GM10248 (cell line): Measurements from ENCODE around the gene AK9.
"Not testable (repeated sequence)": the region's sequence is repeated elsewhere in the genome, so short reads cannot be mapped to it uniquely, and the experiment has no call there.

Source experiments
- CTCF ChIA-PET: fragments of 300-600 bp; sonication (Branson Sonifier 250); formaldehyde crosslinking; extraction: SDS; loops from one replicate; lab custom pipeline; 2021; ENCODE audit warnings: antibody characterized with exemption; lab: Yijun Ruan, JAX
- POLR2A ChIA-PET: fragments of 350-650 bp; sonication (Branson Sonifier 250); formaldehyde crosslinking; extraction: SDS; loops from one replicate; lab custom pipeline; 2020; ENCODE audit warnings: antibody characterized with exemption; lab: Yijun Ruan, JAX
- DNase-seq: peaks from one replicate; pipeline ENCODE4 v3.0.0; 2012; ENCODE audit errors: extremely low spot score
- CTCF ChIP-seq: IDR thresholded peaks from 2 replicates; pipeline ENCODE4 v1.5.1; 2012; ENCODE audit warnings: mild to moderate bottlenecking, low read depth; ENCODE audit errors: extremely low read depth, missing control alignments, control extremely low read depth

The AK9 gene

DNA sequence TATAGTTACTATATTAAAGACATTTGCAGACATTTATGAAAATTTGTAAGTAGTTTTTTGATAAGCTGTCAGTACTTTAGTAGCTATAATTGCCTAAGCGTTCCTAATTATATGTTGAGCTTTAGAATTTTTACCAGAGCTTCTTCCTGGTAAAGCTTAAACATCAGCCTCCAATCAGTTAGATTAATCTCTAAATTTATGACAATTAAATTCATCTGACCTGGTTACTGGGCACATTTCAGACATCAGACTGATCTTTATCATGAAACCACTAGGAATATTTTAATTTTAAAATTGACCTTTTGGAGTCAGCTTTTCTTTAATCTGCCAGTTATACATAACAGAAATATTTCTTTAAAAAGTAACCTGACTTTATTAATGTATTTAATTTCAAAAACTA, 23.6 kb upstream of the AK9 start:
- TF ChIP-seq CTCF: no peak
- CTCF ChIA-PET: interaction anchor here (0.6 to 6.3 kb wide), 4 partner anchors 10 to 325 kb away, joined by 3 to 43 read pairs (median 16); no protein-coding TSS in a partner anchor
- no peak for DNase-seq
- POLR2A ChIA-PET: no interaction called here

DNA sequence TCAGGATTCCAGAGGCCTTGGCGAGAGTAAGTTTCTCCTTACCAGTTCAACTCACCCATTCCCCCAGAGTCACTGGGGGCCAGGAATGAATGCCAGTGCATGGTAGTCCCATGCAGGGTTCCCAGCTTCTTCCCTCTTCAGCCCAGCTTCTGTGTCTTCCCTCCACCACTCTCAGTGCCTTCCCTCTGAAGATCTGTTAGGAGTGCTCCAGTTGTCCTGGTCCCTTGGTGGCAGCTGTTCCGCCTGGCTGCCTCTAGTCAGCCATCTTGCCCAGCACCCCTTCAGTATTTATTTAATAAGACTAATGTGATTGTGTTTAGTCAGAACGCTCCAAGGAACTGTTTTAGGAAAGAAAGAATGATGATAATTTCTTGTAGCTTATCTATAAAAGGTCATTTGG, 23.2 kb upstream of the AK9 start:
- no peak for DNase-seq
- ChIA-PET POLR2A (no interaction called here), CTCF (interaction anchor here (0.6 to 6.3 kb wide), 5 partner anchors 8 to 326 kb away, joined by 3 to 43 read pairs (median 4); no protein-coding TSS in a partner anchor)
- TF ChIP-seq CTCF: no peak

DNA sequence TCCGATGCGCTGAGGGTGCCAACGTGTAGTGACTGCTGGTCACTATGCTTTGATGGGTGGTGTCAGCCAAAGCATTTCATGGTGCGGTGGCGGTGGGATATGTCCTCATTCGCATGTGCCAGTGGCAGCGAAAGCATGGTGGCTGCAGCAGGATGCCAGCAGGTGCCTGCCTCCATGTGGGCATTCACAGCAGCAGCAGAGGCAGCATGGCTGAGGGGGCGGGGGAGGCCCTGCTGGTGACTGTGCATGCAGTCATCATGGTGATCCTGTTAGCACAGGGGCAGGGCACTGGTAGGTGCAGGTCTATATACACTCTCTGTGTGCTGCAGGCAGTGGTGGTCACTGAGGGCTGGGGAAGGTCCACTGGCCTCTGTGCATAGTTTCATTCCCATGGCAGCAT, 22.1 kb upstream of the AK9 start:
- no peak for DNase-seq
- POLR2A ChIA-PET: no interaction called here
- CTCF ChIA-PET: interaction anchor here (1.1 to 6.3 kb wide), 4 partner anchors 8 to 327 kb away, joined by 3 to 43 read pairs (median 16); no protein-coding TSS in a partner anchor
- no peak for TF ChIP-seq CTCF

DNA sequence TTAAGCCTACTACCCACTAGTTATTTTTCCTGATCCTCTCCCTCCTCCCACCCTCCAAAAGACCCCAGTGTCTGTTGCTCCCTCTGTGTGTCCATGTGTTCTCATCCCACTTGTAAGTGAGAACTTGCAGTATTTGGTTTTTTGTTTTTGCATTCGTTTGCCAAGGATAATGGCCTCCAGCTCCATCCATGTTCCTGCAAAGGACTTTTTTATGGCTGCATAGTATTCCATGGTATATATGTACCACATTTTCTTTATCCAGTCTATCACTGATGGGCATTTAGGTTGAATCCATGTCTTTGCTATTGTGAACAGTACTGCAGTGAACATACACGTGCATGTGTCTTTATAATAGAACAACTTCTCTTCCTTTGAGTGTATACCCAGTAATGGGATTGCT, 17.1 kb upstream of the AK9 start:
- DNase-seq, POLR2A ChIA-PET: not testable (repeated sequence)
- CTCF ChIA-PET: interaction anchor here (3.6 kb wide), 1 partner anchor 332 kb away, joined by 22 read pairs; no protein-coding TSS in a partner anchor

DNA sequence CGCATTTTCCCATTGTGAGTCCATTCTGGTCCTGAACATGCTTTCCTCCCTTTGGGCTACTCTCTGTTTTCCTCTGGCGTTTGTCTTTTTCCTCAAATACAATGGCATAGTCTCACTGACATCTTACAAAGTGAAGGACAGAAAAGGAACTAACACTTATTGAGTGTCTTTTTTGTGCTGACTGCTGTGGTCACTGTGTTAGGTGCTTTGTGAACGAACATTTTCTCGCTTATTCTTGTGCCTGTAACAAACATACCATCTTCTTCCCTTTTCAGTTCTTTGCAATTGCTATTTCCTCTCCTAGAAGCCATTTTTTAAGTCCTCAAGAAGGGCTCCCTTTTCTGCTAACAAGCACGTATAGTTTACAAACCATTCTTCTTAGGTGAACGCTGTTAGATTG, 15.5 kb upstream of the AK9 start:
- ChIA-PET POLR2A (no interaction called here), CTCF (interaction anchor here (0.7 to 12.7 kb wide), 7 partner anchors 9 to 685 kb away, joined by 3 to 298 read pairs (median 23); no protein-coding TSS in a partner anchor)
- DNase-seq: no peak
- no peak for TF ChIP-seq CTCF

DNA sequence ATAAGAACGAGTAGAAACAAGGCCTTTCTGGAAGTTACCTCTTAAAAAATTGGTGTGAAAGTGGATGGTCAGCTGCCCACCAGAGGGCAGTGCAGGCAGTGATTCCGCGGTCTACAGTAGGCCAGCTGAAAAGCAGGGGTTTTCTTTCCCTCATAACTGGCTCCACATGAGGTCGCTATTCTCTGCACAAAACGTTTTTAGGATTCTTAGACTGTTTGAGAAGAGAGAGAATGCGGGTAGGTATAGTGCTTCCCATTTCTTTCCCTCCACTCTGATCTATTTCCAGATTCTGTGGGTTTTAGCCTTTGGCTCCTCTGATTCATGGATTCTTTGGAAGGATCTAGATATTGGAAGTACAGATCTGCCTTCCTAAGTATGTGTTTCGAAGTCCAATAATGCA, 14.3 kb upstream of the AK9 start:
- peak; percentile 67 for DNase-seq
- ChIA-PET POLR2A (no interaction called here), CTCF (interaction anchor here (0.6 to 12.7 kb wide), 17 partner anchors 9 to 687 kb away, joined by 3 to 298 read pairs (median 8); partner anchors contain the start of genes AK9 and FIG4)
- TF ChIP-seq CTCF: peak; percentile 97

- no peak for TF ChIP-seq CTCF
- no peak for DNase-seq
- POLR2A ChIA-PET: interaction anchor here (0.6 kb wide), 1 partner anchor 170 kb away, joined by 3 read pairs; no protein-coding TSS in a partner anchor
Observed at GRCh38 chr6:109702791-109703190, 11.8 kb upstream of the AK9 start.

More at GRCh38 chr6:109702791-109703190, 11.8 kb upstream of the AK9 start:
- CTCF ChIA-PET: interaction anchor here (2.4 to 12.7 kb wide), 5 partner anchors 9 to 689 kb away, joined by 8 to 298 read pairs (median 43); no protein-coding TSS in a partner anchor
